ENCODE measurements around the gene KIAA1958. TPM values are rescaled to one million over a fixed set of nuclear protein-coding genes. Genes with fewer than 3 reads are reported as not detected.

Gene KIAA1958
- total and polyA plus RNA-seq, 2 of the 8 experiments (the other 6 are each of a cell fraction or from before 2014, with no cell fraction given): 11.4 to 43.8 TPM

- 95% methylated on average over 5 of the region's 5 CpGs; no CpG with 5 or more reads in 1 of the 2 experiments for WGBS, 2 experiments (ENCODE audit: extremely low coverage in 1 of 2, insufficient coverage in 1 of 2, insufficient read length in 1 of 2, insufficient replicate concordance in 2 of 2, low coverage in 1 of 2, low lambda C conversion rate in 2 of 2, missing lambda C conversion rate in 1 of 2)
- CTCF ChIA-PET (ENCODE audit: partially characterized antibody): interaction anchor here (0.6 to 2.5 kb wide), 10 partner anchors 13 to 578 kb away, joined by 3 to 6 read pairs (median 3); no protein-coding TSS in a partner anchor
Observed at GRCh38 chr9:112663681-112664080, 177.1 kb downstream of the KIAA1958 start.

More at GRCh38 chr9:112663681-112664080, 177.1 kb downstream of the KIAA1958 start:
- Histone ChIP-seq H3K4me2 (ENCODE audit: insufficient read depth in 1 of 2, low read depth in 2 of 2, low read length in 2 of 2) (no peak overlapping the region), H2AK5ac (ENCODE audit: low read depth, low read length) (no peak overlapping the region), H3K14ac (ENCODE audit: insufficient read length) (no peak overlapping the region), H3K56ac (replicated peaks; ENCODE audit: insufficient read length, low read depth, low read length) (no peak overlapping the region), H4K20me1 (replicated peaks in 1 of 2; ENCODE audit: control insufficient read depth in 1 of 2, insufficient read depth in 2 of 2, low read length in 2 of 2) (peaks cover 0 to 1% of the 10 kb centered on the region in 2 experiments), H3K36me3 (ENCODE audit: control insufficient read depth in 2 of 4, insufficient read depth in 4 of 4, low read length in 3 of 4) (peaks cover 0 to 7% (median 3%) of the 10 kb centered on the region in 4 experiments; a peak in 3 of 8 replicates), H3K79me1 (ENCODE audit: low read depth, low read length) (no peaks in the 10 kb centered on the region), H2BK5ac (ENCODE audit: low read depth, low read length) (no peak overlapping the region), H3K79me2 (ENCODE audit: control insufficient read depth in 1 of 2, insufficient read depth in 2 of 2, low read length in 2 of 2) (no peaks in the 10 kb centered on the region), H3K23me2 (ENCODE audit: low read depth, low read length) (no peaks in the 10 kb centered on the region), H2AFZ (ENCODE audit: low read length) (no peak overlapping the region), H3K27me3 (replicated peaks in 1 of 4; ENCODE audit: control insufficient read depth in 3 of 4, extremely low read depth in 1 of 4, insufficient read depth in 3 of 4, low read length in 3 of 4) (no peaks in the 10 kb centered on the region), H3K9ac (replicated peaks in 1 of 4; ENCODE audit: extremely low read depth in 1 of 4, low read depth in 3 of 4, low read length in 3 of 4) (no peak overlapping the region), H2BK12ac (ENCODE audit: low read depth, low read length) (no peak overlapping the region), H3K4me3 (ENCODE audit: extremely low read depth in 1 of 4, insufficient read depth in 2 of 4, low read depth in 3 of 4, low read length in 4 of 4) (no peak overlapping the region), H3K18ac (ENCODE audit: extremely low read depth, low read length) (no peak overlapping the region), H3K23ac (ENCODE audit: insufficient read length) (no peak overlapping the region), H4K91ac (replicated peaks; ENCODE audit: insufficient read length, low read length) (no peak overlapping the region), H3K4me1 (replicated peaks in 1 of 4; ENCODE audit: control insufficient read depth in 3 of 4, insufficient read depth in 4 of 4, low read length in 3 of 4) (no peaks in the 10 kb centered on the region), H3K9me3 (ENCODE audit: insufficient read depth in 2 of 2, low read depth in 1 of 2, low read length in 1 of 2) (no peaks in the 10 kb centered on the region), H2BK15ac (ENCODE audit: low read length) (no peak overlapping the region), H3K27ac (ENCODE audit: low read depth, low read length) (no peak overlapping the region), H4K5ac (ENCODE audit: insufficient read length, low read depth, low read length) (no peak overlapping the region), H2BK20ac (ENCODE audit: low read length) (no peak overlapping the region), H4K8ac (ENCODE audit: extremely low read depth, insufficient read depth, low read length) (no peak overlapping the region), H2BK120ac (replicated peaks; ENCODE audit: low read depth, low read length) (no peak overlapping the region), H3K4ac (replicated peaks; ENCODE audit: insufficient read length, low read depth, low read length) (no peak overlapping the region)
- no peak for FAIRE-seq
- POLR2A ChIA-PET (ENCODE audit: partially characterized antibody): interaction anchor here (0.8 to 1.5 kb wide), 4 partner anchors 9 to 206 kb away, joined by 3 to 4 read pairs (median 3); no protein-coding TSS in a partner anchor
- TF ChIP-seq GTF2F1 (IDR thresholded peaks at IDR 0.05; ENCODE audit: borderline replicate concordance, low read depth, low read length): no peak
- no peak for TF ChIP-seq JUND (IDR thresholded peaks at IDR 0.05; ENCODE audit: low read length)
- TF ChIP-seq SUZ12 (IDR thresholded peaks at IDR 0.05; ENCODE audit: low read length): no peak
- TF ChIP-seq HDAC6 (IDR thresholded peaks at IDR 0.05; ENCODE audit: low read depth, low read length): no peak
- DNase-seq (ENCODE audit: low read depth in 1 of 2, low spot score in 2 of 2): no peak

All from H1 (cell line).